MM.1S (cell line): ENCODE data around the gene PTGER3.

Experiments
- EZH2phosphoT487 ChIP-seq: fragments of 300-600 bp; sonication (generic); IDR thresholded peaks from 2 replicates; pipeline ENCODE4 v1.6.1; 2018; ENCODE audit warnings: antibody characterized with exemption, low read length
- TF ChIP-seq, protein P1 (sequence below): fragments of 300-600 bp; sonication (generic); IDR thresholded peaks from 2 replicates; pipeline ENCODE4 v1.5.1; 2016; ENCODE audit warnings: antibody characterized with exemption, low read length, mixed read lengths

- TF ChIP-seq, protein P1, sequence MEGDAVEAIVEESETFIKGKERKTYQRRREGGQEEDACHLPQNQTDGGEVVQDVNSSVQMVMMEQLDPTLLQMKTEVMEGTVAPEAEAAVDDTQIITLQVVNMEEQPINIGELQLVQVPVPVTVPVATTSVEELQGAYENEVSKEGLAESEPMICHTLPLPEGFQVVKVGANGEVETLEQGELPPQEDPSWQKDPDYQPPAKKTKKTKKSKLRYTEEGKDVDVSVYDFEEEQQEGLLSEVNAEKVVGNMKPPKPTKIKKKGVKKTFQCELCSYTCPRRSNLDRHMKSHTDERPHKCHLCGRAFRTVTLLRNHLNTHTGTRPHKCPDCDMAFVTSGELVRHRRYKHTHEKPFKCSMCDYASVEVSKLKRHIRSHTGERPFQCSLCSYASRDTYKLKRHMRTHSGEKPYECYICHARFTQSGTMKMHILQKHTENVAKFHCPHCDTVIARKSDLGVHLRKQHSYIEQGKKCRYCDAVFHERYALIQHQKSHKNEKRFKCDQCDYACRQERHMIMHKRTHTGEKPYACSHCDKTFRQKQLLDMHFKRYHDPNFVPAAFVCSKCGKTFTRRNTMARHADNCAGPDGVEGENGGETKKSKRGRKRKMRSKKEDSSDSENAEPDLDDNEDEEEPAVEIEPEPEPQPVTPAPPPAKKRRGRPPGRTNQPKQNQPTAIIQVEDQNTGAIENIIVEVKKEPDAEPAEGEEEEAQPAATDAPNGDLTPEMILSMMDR: no peak
- no peak for TF ChIP-seq EZH2phosphoT487
Observed at GRCh38 chr1:70997793-70998192, 49.8 kb downstream of the PTGER3 start.
